ENCODE data around the gene DCAF11. TPM values are rescaled to one million over a fixed set of nuclear protein-coding genes. Genes with fewer than 3 reads are reported as not detected.

DCAF11 gene
- total and polyA plus RNA-seq, 4 donors = 35.5 to 41.8 (median 38.5) TPM

DNA sequence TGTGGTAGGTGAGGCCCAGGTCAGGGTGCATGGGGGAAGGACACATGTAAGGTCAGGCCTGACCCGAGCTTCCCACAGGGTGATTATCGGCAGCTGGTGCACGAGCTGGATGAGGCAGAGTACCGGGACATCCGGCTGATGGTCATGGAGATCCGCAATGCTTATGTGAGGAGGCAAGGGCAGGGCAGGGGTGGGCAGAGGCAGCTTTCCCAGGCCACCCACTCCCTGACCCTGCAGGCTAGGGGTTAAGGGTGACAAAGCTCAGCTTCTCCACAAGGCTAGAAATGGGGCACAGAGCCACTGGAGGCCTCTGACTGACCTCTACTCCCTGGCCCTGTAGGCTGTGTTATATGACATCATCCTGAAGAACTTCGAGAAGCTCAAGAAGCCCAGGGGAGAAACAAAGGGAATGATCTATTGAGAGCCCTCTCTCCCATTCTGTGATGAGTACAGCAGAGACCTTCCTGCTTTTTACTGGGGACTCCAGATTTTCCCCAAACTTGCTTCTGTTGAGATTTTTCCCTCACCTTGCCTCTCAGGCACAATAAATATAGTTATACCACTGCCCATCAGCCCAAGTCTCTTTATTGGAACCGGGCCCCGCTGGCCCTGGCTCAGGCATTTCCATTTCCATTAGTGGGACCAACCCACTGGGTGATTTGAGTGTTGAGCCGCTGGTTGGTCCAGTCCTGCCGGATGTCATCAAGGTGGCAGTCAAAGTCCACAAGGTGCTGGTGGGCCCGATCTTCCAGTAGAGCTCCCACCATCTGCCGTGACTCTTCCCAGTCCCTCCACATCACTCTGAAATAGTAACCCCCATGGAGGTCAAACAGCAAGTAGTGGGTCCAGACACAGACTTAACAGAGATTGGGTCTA, 24.1 kb downstream of the DCAF11 start:
- ATAC-seq (ENCODE audit: low FRiP score) = no peak
- 85% methylated on average over 13 of the region's 13 CpGs for WGBS, 2 donors
- peak; percentile 45 to 59 for DNase-seq
- no peaks in the 10 kb centered on the region for H3K4me1 ChIP-seq (ENCODE audit: control insufficient read depth in 1 of 2, insufficient read depth in 2 of 2, low read length in 2 of 2)
- H3K9me3 ChIP-seq (ENCODE audit: control insufficient read depth, low read length) = no peaks in the 10 kb centered on the region
- H3K27ac ChIP-seq (ENCODE audit: low read depth in 1 of 2, low read length in 2 of 2) = no peak overlapping the region
- no peaks in the 10 kb centered on the region for H3K36me3 ChIP-seq (ENCODE audit: control insufficient read depth in 1 of 2, insufficient read depth in 2 of 2, low read length in 1 of 2)
- no peak overlapping the region for H3K4me3 ChIP-seq (ENCODE audit: low read length in 2 of 2)
- H3K27me3 ChIP-seq (ENCODE audit: control insufficient read depth in 1 of 2, insufficient read depth in 2 of 2, low read length in 1 of 2) = no peaks in the 10 kb centered on the region
- intact Hi-C loops (cut with DNase I) = no loop called here

DNA sequence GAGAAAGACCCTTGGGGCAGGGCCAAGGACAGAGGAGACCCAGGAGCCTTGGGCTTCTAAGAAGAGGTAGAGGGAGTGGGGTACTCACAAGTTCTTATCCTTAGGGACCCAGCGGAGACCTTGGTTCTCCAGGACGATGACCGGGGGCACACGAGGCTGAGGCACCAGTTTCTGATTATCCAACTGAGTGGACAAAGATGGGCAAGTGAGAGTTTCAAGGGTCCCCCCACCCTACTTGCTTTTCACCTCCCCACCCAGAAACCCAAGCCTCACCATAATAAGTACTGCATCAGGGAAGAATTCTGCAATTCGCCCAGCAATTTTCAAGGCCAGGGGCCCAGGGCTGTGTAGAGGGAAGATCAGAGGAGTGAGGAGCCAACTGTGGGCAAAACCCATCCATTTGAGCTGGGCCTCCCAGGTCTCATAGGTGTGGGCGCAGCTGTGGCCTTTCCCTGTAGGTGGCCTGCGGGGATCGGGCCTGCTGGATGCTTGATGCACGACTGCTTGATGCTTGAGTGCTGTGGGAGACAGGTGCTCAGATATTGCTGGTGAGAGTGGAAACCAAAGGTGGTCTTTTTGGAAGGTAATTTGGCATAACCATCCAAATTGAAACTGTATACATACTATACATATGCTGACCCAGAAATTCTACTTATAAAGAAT, 24.8 kb downstream of the DCAF11 start:
- 90 to 91% methylated on average over 9 of the region's 9 CpGs for WGBS, 2 donors
- Histone ChIP-seq H3K27ac (ENCODE audit: low read depth in 1 of 2, low read length in 2 of 2) (no peak overlapping the region), H3K9me3 (ENCODE audit: control insufficient read depth, low read length) (no peaks in the 10 kb centered on the region), H3K4me1 (ENCODE audit: control insufficient read depth in 1 of 2, insufficient read depth in 2 of 2, low read length in 2 of 2) (no peaks in the 10 kb centered on the region), H3K36me3 (ENCODE audit: control insufficient read depth in 1 of 2, insufficient read depth in 2 of 2, low read length in 1 of 2) (no peaks in the 10 kb centered on the region), H3K4me3 (ENCODE audit: low read length in 2 of 2) (no peak overlapping the region), H3K27me3 (ENCODE audit: control insufficient read depth in 1 of 2, insufficient read depth in 2 of 2, low read length in 1 of 2) (no peaks in the 10 kb centered on the region)
- DNase-seq (peak; percentile 41 to 73), ATAC-seq (ENCODE audit: low FRiP score) (no peak)
- intact Hi-C loops (cut with DNase I) = no loop called here

DNA sequence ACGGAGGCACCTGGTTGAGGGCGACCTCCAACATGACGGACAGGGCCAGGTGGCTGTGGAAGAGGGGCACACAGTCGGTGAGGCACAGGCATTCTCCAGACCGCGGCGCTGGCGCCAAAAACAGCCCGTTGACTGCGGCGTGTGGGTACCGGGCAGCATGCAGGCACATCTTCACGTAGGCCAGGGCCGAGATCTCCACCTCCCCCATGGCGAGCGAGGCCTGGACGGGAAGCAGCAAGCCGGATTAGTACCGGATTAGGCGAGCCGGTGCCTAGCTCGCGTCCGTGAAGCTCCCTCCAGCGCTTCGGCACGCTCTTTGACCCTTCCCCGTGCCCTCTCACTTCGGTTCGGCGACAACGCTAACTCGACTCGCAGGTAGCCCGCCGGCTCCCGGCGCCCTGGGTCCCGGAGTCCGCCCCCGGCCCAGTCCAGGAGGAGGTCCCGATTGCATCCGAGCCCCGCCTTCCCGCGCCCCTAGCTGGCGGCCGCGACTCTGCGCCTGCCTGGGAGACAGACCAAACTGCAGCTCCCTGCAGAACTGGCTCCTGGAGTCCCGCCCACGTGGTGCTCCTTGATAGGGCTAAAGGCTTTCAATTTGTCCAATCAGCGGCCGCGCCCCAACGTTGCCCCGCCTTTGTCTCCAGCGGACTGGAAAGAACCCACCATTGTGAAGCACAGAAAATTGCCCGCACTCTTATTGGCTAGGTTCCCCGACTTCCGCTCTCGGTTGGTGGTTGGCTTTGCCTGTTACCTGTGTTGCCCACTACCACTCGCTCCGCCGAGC, 26.7 kb downstream of the DCAF11 start, which contains the start of gene EMC9:
TSS of gene EMC9 (minus strand) at position 495 of the 784 bp plus-strand sequence. CDS start at position 208, 287 bp downstream.
- Histone ChIP-seq H3K27ac (ENCODE audit: low read depth in 1 of 2, low read length in 2 of 2) (peak within 1 kb of the TSS in 1 of 2 donors; percentile 60), H3K4me3 (ENCODE audit: low read length in 2 of 2) (peak within 1 kb of the TSS; percentile 20 to 53), H3K4me1 (ENCODE audit: control insufficient read depth in 1 of 2, insufficient read depth in 2 of 2, low read length in 2 of 2) (no peaks in the 10 kb centered on the region), H3K36me3 (ENCODE audit: control insufficient read depth in 1 of 2, insufficient read depth in 2 of 2, low read length in 1 of 2) (no peaks in the 10 kb centered on the region), H3K27me3 (ENCODE audit: control insufficient read depth in 1 of 2, insufficient read depth in 2 of 2, low read length in 1 of 2) (no peaks in the 10 kb centered on the region), H3K9me3 (ENCODE audit: control insufficient read depth, low read length) (no peaks in the 10 kb centered on the region)
- WGBS, 2 donors = 0 to 1% methylated on average over 61 to 65 of the region's 65 CpGs
- DNase-seq (peak; percentile 100), ATAC-seq (ENCODE audit: low FRiP score) (peak; percentile 97)
- intact Hi-C loops (cut with DNase I) = loop anchor here in 1 of 2 donors (2.0 kb wide), 1 partner anchor 26 kb away; the partner anchor contains the start of genes DCAF11 and NRL

DNA sequence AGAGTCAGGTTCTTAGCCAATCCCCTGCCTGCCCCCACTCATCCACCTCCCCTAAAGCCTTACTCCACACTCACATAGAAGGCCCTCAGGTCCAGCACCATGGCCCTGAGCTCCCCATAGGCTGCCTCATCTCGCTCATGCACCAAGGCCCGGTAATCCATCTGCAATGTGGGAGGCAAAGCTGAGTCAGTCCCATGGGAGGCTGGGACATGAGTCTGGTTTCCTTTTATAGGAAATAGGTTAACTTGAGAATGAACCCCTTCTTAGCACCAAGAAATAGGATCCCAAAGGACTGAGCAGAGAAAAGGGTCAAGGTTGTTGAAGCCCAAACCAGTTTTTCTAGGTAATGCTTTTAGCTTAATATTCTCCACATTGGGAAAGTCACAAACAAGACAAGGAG, 28.9 kb downstream of the DCAF11 start:
- 63 to 65% methylated on average over 2 of the region's 2 CpGs for WGBS, 2 donors
- ATAC-seq (ENCODE audit: low FRiP score) (no peak), DNase-seq (peak; percentile 21 to 51)
- no peaks in the 10 kb centered on the region for H3K27me3 ChIP-seq (ENCODE audit: control insufficient read depth in 1 of 2, insufficient read depth in 2 of 2, low read length in 1 of 2)
- H3K4me1 ChIP-seq (ENCODE audit: control insufficient read depth in 1 of 2, insufficient read depth in 2 of 2, low read length in 2 of 2) = no peaks in the 10 kb centered on the region
- H3K4me3 ChIP-seq (ENCODE audit: low read length in 2 of 2) = no peak overlapping the region
- H3K27ac ChIP-seq (ENCODE audit: low read depth in 1 of 2, low read length in 2 of 2) = no peak overlapping the region
- intact Hi-C loops (cut with DNase I) = no loop called here
- H3K36me3 ChIP-seq (ENCODE audit: control insufficient read depth in 1 of 2, insufficient read depth in 2 of 2, low read length in 1 of 2) = no peaks in the 10 kb centered on the region
- no peaks in the 10 kb centered on the region for H3K9me3 ChIP-seq (ENCODE audit: control insufficient read depth, low read length)

DNA sequence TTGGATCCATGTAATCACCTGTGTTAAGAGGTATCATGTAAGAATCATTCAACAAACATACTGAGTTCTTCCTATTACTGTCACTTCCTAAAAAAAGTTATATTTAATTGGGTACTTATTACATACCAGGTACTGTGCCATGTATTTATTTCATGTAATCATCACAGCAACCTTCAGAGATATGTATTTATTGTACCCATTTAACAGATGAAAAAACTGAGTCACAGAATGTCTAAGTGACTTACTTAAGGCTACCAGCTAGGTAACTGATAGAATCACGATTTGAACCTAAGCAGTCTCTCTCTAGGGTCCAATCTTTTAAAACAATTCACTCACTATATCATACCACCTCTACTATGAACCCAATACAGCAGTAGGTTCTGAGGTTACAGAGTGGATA, 29.9 kb downstream of the DCAF11 start:
- no peaks in the 10 kb centered on the region for H3K9me3 ChIP-seq (ENCODE audit: control insufficient read depth, low read length)
- no peaks in the 10 kb centered on the region for H3K27me3 ChIP-seq (ENCODE audit: control insufficient read depth in 1 of 2, insufficient read depth in 2 of 2, low read length in 1 of 2)
- H3K4me1 ChIP-seq (ENCODE audit: control insufficient read depth in 1 of 2, insufficient read depth in 2 of 2, low read length in 2 of 2) = no peaks in the 10 kb centered on the region
- H3K4me3 ChIP-seq (ENCODE audit: low read length in 2 of 2) = no peak overlapping the region
- no peaks in the 10 kb centered on the region for H3K36me3 ChIP-seq (ENCODE audit: control insufficient read depth in 1 of 2, insufficient read depth in 2 of 2, low read length in 1 of 2)
- intact Hi-C loops (cut with DNase I) = no loop called here
- no peak overlapping the region for H3K27ac ChIP-seq (ENCODE audit: low read depth in 1 of 2, low read length in 2 of 2)
- WGBS, 2 donors = 88 to 97% methylated on average over 1 of the region's 1 CpG
- ATAC-seq (ENCODE audit: low FRiP score) (no peak), DNase-seq (no peak)

DNA sequence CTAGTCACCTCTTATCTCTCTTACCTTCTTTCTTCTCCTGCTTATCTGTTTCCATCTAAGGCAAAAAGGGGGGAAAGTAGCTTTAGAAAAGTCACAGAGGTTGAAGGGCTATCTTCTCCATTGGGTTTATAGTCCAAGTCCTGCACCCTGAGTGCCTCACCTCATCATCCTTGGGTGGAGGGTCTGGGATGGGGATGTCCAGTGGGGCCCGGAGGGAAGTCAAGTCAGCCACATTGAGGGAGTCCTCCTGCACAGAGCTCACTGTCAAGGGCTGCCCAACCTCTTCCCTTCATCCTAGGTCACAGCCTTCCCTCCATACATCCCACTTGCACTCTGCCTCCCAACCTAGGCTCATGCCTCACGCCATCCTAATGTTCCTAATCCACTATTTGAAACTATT, 30.6 kb downstream of the DCAF11 start:
- DNase-seq (no peak), ATAC-seq (ENCODE audit: low FRiP score) (no peak)
- Histone ChIP-seq H3K36me3 (ENCODE audit: control insufficient read depth in 1 of 2, insufficient read depth in 2 of 2, low read length in 1 of 2) (no peaks in the 10 kb centered on the region), H3K27ac (ENCODE audit: low read depth in 1 of 2, low read length in 2 of 2) (no peak overlapping the region), H3K4me1 (ENCODE audit: control insufficient read depth in 1 of 2, insufficient read depth in 2 of 2, low read length in 2 of 2) (no peaks in the 10 kb centered on the region), H3K4me3 (ENCODE audit: low read length in 2 of 2) (no peak overlapping the region), H3K27me3 (ENCODE audit: control insufficient read depth in 1 of 2, insufficient read depth in 2 of 2, low read length in 1 of 2) (no peaks in the 10 kb centered on the region), H3K9me3 (ENCODE audit: control insufficient read depth, low read length) (no peaks in the 10 kb centered on the region)
- intact Hi-C loops (cut with DNase I) = loop anchor here in 1 of 2 donors (5.0 kb wide), 1 partner anchor 33 kb away; the partner anchor contains the start of genes DCAF11 and NRL
- 95 to 96% methylated on average over 2 of the region's 2 CpGs for WGBS, 2 donors

DNA sequence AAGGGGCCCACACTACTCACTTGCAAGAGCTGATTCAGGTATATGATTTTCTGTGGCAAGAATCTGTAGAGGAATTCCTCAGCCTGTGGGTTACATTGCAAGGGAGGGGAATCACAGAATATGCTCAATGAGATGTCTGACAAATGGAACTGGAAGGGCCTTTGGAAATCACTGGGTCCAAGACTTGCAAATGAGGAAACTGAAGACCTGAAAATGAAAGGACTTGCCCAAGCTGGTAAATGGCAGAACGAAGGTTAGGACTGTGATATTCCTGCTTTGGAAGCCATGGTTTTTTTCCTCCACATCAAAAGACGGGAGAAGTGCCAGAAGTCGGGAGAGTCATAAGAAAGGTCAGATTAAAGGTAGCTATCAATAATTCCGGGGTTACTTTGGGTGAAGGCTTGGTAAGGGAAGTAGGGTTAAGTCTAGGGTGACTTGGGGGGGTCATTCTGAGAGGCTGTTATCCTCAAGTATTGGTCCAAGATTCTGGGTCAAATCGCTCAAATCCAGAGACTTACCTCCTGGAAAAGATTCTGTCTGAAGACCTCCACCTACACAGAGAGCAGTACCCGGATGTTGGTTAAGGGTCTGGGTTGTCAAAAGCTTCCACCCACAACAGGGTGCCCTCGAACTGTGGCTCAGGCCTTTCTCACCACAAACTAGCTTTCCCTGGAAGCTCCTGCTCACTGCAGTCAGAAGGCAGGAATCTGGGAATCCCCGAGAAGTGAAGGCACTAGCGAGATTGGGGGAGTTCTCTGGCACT, 31.3 kb downstream of the DCAF11 start:
- no peaks in the 10 kb centered on the region for H3K27me3 ChIP-seq (ENCODE audit: control insufficient read depth in 1 of 2, insufficient read depth in 2 of 2, low read length in 1 of 2)
- peak overlapping the region in 1 of 2 donors; percentile 21 for H3K27ac ChIP-seq (ENCODE audit: low read depth in 1 of 2, low read length in 2 of 2)
- H3K9me3 ChIP-seq (ENCODE audit: control insufficient read depth, low read length) = no peaks in the 10 kb centered on the region
- peak overlapping the region; percentile 23 to 50 for H3K4me3 ChIP-seq (ENCODE audit: low read length in 2 of 2)
- 16 to 24% methylated on average over 9 of the region's 9 CpGs for WGBS, 2 donors
- H3K36me3 ChIP-seq (ENCODE audit: control insufficient read depth in 1 of 2, insufficient read depth in 2 of 2, low read length in 1 of 2) = no peaks in the 10 kb centered on the region
- ATAC-seq (ENCODE audit: low FRiP score) (no peak), DNase-seq (no peak)
- H3K4me1 ChIP-seq (ENCODE audit: control insufficient read depth in 1 of 2, insufficient read depth in 2 of 2, low read length in 2 of 2) = no peaks in the 10 kb centered on the region
- intact Hi-C loops (cut with DNase I) = loop anchor here (2.0 to 5.0 kb wide), 2 partner anchors 34 to 221 kb away; partner anchors contain the start of genes DCAF11 (in 1 of the 2) and NRL (in 1 of the 2)

Measured in aorta (tissue), 5 donors.